GM21717 (cell line): ENCODE data around the gene ULK3.
A peak's percentile ranks its signal among the peaks of the same experiment; 100 is the strongest.

Experiments used
- ATAC-seq: cut with Tn5 transposase; IDR thresholded peaks from one replicate; pipeline ENCODE4 v1.9.1; 2021; ENCODE audit warnings: mild to moderate bottlenecking, moderate library complexity; ENCODE audit not compliant: unreplicated experiment

ULK3 gene

DNA sequence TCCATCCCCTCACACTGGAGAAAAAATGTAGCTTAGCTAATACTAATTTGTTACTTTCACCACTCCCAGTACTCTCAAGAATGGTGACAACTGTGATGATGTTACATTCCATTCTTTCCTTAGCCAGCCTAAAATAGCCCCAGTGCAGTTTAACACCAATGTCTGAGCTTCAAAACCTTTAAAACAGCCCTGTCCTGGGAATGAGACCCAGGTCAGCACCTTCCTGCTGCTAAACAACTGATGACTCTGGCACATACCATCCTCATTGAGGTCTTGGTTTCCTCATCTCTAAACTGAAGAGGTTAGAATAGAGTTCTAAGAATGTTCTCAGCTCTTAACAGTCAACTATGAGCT, 26.4 kb upstream of the ULK3 start:
- no peak for ATAC-seq

DNA sequence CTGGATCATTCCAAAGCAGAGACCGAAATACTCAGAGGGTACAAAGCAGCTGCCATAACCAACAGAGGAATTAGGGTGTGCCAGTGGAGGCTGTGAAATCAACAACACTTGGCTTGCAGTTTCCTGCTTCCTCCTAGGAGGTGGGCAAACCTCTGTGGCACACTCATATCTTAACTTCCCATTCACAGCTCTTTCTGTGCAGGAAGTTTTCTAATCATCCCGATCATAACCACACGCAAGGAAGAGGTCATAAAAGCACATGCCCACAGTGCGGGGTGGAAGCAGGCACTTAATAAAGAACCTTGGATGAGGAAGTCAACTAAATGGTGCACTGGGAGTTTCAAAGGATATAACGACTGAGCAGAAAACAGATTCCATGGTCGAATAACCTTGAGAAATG, 25.1 kb upstream of the ULK3 start:
- no peak for ATAC-seq

DNA sequence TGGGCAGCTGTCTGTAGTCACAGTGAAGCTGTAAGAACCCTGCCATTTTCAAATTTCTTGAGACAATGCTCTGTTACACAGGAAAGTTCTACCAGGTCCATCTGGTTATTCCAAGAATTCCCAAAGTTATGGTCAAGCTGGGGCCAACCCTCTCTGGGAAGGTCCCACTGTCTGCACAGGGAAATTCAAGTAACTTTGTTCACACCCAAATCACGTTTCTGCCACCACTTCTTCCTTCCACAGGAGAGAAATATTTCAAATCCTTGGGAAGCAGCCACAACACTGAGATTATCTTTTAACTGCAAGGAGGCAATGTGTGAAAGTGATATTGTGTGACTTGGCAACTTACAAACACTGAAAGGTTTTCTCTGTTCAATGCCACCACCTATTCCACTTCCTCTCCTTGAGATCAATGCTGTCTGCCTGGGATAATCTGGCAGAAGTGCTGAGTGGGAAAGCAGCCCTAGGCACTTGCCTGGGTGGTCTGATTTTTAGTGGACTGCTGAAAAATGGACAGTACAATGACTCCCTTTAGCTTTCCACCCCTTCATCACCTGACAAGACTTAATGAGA, 24.6 kb upstream of the ULK3 start:
- ATAC-seq: no peak

DNA sequence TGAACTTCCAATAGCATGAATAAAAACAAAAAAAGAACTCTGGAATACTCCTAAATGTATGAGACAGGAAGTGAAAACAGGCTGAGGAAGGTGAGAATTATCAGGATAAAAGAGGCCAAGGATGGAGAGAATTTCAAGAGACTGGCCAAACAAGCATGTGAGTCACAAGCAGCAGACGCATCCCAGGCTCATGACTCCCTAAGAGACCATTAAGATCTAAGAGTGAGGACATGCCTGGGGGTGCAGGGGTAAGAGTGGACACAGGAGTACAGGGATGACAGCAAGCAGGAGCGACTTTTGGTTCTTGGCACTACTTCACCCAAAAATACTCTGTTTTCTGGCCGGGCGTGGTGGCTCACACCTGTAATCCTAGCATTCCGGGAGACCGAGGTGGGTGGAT, 23.1 kb upstream of the ULK3 start:
- ATAC-seq: no peak

DNA sequence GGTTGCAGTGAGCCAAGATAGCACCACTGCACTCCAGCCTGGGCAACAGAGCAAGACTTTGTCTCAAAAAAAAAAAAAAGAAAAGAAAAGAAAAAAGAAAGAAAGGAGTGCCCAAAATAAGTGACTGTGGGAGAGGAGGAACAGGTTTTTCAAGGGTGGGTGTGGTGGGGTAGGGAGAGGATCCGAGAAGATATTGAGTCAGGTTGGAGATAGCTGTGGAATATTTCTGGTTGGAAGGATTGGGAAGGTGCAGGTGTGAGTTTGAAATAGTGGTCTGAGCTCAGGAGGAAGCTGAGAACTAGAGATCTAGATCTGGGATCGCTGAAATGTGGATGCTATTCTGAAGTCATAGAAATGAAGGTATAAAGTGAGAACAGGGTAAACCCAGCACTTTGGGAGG, 22.4 kb upstream of the ULK3 start:
- ATAC-seq: no peak

DNA sequence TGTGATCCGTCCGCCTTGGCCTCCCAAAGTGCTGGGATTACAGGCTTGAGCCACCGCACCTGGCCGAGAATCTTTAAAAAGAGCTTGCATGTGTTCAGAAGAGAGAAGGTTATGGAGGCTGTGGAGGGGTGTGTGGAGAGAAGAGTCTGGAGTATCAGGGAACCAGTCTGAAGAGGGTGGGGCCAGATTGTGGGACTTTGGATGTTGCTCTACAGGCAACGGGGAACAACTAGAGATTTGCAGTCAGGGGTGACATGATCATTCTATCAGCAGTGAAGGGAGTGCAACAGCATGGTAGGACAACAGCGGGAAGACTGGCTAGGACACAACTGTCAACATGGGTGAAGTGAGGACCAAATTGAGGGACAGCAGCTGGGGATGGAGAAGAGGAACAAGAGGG, 21.3 kb upstream of the ULK3 start:
- ATAC-seq: no peak

DNA sequence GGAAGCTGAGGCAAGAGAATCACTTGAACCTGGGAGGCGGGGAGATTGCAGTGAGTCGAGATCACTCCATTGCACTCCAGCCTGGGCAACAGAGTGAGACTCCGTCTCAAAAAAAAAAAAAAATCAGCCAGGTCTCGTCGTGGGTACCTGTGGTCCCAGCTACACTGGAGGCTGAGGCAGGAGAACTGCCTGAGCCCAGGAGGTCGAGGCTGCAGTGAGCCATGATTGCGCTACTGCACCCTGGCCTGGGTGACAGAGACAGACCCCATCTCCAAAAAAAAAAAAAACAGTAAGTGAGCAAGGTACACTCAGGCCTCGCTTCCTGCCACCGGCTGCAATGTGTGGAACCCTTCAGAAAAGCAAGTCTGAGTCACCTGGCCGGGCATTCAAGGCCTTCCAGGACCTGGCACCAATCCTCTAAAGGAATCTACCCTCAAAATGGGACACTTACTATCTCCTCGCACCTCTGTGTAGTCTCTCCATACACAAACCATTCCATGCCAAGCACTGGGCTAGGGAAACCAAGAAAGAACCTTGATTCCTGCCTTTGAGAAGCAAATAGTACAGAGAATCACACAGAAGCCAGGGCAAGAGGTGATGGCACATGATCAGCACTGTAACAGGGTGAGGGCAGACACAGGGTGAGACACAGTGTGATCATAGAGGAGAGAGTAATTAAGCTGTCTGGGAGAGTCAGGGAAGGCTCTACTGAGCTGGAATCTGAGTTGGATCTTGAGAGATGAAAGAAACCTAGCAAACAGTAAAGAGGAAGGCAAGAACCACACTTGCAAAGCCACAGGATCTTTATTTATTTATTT, 20.5 kb upstream of the ULK3 start:
- no peak for ATAC-seq

DNA sequence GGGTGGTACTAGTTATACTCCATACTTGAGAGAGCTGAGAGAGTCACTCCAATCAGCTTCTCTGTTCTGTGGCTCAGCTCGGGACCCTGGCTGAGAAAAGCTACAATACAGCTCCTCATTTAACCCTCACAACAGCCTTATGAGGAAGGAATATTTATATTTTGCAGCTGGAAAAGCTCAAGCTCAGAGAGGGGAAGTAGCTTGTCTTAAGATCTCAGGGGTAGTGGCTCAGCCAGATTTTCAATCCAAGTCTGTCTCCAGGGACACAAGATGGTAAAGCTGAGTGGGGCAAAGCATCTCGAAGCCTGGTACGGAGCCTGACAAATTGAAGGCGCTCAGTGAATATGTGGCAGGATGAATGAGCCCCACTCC, 15.4 kb upstream of the ULK3 start:
- ATAC-seq: no peak

DNA sequence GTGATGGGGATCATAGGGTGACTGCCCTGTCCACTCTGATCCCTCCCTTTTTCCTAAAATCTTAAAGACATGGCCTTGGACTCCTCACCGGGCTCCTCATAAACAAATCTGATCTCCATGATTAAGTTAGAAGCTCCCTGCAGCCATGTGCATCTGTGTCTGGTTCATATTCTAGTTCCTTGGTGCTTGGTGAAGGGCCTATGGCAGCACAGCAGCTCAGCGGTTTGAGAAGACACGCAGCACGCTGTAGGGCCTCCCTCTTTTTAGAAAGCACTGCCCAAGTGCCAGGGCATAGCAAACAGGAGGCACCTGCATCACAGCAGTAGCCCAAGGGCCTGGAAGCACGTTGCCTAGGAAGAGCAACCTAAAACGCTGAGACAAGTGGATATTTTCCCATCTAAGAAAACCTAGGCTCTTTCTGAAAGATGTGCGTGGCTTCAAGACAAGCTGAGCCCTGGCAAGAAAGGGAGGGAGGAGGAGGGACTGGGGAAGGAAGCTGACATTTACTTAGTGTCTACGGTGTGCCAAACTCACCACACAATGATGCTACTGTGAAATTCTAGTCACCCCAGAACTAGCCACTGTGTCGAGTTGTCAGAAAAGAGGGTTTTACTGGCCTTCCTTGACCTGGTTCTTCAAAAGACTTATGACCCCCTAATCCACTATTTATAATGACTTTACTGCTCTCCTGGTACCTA, 14.9 kb upstream of the ULK3 start:
- peak; percentile 10 for ATAC-seq

DNA sequence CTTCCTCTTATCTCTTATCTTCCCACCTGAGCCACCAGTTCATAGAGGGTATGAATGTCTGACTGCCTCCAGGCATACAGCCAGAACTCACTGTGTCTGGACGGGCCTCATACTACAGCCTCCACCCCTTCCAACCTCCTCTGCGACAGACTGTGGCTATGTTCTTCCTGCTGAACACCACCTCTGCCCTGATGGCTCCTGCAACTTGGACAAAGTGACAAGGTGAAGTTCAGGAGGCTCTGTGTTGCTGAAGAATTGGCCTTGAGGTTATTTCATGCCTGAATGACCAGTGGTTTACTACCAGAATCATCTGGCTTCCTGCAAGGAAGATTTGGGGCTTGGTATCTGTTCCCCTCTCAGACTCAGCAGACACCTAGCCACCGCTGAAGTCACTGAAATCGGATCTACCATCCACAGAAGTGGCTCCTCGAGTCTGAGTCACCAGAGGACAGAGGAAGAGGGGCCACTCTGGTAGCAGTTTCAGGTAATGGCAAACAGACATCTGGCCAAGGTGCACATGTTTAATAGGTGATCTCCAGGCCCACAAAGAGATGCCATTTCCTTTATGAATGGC, 14.2 kb upstream of the ULK3 start:
- ATAC-seq: peak; percentile 65

DNA sequence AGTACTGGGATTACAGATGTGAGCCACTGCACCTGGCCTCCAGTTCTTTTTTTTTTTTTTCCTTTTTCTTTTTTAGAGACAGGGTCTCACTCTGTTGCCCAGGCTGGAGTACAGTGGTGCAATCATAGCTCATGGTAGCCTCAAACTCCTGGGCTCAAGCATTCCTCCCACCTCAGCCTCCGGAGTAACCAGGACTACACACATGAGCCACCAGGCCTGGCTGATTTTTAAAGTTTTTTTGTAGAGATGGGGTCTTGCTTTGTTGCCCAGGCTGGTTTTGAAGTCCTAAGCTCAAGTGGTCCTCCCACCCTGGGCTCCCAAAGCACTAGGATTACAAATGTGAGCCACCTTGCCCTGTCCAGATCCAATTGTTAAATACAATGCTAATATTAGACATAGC, 13.6 kb upstream of the ULK3 start:
- ATAC-seq: no peak

DNA sequence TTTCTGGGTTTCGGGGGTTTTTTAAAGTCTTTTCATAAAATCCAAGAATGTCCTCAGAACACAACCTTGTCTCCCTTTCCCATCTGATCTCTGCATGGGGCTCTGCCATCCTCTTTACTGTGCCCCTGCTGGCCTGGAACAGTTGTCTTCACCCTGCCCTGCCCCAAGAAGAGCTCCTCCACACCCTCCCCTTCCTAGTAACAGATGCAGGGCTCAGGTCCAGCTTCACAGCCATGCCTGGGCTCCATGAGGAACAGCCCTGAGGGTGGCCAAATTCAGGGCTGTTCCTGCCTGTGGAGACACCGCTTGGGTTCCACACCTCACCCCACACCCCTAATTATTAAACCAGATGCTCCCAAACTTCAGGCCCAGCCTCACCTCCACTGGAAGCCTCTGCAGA, 12.9 kb upstream of the ULK3 start:
- no peak for ATAC-seq

DNA sequence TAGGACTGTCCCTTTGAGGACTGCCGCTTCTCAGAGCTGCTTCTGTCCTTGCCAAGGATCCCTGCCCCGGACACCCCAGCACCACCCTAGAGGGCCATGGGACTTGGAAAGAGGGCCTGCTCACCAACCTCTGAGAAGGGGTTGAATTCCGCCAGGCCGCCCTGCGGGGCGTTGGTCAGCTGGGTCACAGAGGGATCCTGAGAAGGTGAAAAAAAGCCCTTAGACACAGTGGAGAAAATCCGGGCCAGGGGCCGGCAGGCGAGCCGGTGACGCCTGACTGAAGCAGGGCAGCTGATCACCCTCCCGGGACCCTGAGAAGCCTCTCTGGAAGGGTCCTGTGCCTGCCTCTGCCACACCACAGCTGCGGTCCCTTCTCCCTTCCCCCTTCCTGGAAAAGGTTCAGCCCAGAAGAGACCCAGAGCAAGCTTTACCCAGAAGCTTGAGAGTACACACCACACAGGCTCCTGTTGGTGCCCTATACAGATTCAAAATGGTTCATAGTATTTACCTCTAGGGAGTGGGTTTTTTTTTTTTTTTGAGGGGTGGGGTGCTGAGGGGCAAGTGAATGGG, 11.6 kb upstream of the ULK3 start:
- ATAC-seq: no peak

DNA sequence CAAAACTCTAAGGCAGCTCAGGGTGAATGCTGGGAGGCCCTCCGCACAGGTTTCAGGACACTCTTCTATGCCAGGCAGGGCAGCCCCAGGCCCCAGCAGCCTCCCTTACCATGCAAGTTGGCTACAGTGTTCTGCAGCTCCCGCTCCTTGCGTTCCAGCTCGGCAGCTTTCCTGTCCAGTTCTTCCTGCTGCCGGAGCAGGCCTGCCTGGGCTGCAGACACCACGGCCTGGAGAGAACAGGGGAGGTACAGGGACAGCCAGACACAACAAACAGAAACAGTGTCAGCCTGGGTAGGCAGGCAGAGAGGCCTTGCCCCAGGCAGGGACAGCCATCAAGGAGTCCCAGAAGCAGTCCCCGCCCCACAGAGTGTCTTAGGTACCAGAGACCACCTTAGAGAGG, 9.0 kb upstream of the ULK3 start:
- no peak for ATAC-seq

DNA sequence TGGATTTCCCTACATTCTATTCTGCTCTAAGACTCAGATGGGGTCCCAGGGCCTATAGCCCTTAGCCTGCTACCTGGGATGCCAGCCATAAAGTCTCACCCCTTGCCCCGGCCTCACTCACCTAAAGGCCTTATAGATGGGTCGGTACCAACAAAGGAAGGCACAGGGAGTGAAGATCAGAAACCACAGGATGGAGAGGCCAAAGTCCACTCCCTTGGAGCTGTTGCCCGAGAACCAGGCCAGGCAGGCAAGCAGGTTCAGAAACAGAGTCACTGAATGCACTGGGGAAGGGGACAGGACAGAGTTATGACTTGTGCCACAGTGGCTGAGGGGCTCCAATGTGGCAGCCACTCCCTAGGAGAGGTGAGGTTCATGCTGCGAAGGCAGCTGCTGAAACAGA, 7.4 kb upstream of the ULK3 start:
- ATAC-seq: no peak

DNA sequence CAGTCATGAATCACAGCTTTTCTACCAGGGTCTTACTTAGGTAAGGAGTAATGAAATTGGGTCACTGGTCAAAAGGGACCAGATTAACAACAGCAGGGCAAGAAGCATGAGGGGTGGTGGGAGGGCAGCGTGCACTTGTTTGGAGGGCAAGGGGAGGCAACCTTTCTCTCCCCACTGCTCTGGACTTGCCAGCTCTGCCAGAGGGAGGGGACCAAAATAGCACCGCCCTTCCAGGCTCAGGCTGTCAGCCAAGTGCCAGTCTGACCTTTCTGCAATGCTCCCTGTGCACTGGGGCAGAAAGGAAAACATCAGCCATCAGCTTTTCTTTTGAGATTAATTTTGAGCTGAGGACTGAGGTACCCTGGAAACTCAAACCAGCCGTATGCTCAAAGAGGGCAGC, 4.5 kb upstream of the ULK3 start:
- ATAC-seq: no peak

DNA sequence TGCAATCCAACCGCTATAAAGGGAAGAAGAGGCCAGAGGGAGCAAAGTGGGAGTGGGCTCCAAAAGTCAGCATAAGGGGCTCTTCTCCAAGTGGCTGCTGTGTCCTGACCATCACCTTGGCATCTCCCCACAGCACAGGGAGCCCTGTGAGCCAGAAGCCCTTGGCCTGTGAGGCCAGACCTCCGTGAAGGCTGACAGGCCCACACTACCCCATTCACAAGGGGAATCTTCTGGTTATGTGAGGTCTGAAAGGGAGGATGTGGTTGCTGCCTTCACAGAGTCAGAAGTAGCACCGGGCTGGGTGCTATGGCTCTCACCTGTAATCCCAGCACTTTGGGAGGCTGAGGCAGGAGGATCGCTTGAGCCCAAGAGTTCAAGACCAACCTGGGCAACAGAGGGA, 2.6 kb upstream of the ULK3 start:
- ATAC-seq: no peak

DNA sequence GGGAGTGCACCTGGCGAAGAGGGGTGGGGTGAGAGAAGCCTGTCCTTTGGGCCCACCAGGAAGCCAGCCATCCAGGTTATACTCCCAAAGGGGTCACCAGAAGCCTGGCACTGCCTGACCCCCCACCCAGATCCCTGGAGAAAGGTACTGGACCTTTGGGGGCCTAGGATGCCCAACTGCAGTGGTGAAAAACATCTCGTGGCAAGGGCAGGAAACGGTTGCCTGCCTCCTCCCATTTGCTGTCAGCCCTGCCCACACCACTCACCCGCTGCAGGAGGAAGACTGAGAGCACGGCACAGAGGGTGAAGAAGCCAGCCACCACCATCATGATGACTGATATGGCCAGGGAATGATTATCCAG, 2.2 kb upstream of the ULK3 start:
- no peak for ATAC-seq

DNA sequence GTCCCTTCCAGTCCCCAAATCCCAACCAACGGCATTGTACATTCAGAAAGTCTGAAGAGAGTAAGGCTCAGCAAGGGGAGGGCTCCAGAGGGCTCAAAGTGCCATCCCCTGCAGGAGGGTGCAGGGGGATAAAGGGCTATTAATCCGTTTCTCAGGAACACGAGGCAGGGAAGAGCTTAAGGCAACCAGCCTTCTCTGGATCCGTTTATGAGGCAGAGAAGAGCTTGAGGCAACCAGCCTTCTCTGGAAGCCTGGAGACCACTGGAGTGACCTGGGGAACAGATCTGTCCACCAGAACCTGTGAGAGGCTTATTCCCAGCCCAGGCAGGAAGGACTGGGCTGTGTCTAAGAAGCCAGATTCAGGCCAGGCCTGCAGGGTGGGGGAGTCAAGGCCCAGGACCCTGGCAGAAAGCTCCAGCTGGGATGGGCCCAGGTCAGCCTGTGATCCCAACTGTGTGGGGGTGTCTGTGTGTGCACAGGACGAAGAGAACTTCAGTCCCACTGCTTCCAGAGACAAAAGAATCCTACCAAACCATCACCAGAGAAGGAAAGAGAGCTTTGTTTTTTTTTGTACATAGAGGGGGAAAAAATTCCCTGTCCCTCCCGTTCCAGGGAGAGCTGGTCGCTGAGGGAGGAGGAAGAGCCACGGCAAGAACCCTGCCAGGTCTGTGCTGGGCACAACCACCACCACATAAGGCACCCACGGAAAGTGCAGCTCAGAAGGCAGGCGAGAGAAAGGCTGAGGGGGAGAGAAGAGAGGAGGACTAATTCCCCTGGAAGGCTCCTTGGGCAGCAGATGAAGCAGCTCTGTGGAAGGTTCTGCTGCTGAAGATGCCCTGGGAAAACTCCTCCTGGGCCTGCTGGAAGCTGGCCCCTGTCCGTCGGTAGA, 1.6 kb upstream of the ULK3 start:
- no peak for ATAC-seq

DNA sequence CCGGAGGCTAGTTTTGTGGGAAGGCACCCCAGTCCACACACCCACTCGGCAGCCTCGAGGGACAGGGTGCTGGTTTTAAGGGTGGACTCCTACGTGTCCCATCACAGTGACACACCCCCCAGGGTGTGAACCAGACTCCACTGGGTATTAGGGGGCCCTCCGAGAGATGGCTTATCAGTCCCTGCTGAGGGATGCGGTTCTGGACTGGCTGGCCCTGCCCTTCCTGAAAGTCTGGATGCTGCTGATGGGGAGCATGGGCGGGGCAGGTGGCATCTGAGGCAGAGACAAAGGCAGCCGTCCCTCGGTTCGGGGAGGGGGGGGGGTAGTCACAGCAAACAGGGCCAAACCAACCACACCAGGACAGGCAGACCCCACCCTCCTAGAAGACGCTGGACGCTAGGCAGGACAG, 939 bp upstream of the ULK3 start:
- ATAC-seq: no peak

DNA sequence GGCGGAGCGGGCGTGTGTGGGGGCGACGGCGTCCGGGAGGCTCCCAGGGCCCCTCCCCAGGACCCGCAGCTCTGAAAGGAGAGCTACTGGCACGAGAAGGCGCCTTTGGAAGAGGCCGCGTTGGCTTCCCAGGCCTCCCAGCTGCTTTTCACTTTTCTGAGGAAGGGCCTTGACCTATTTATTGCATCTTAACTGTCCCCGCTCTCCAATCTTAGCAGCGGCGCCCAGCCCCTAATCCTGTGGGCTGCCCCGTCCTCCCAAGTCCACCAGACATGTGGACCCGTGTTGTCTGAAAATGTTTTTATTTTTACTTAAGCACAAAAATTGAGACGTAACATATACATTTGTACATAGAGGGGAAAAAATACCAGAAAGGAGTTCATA, 481 bp upstream of the ULK3 start:
- no peak for ATAC-seq
